C4-2B (cell line): ENCODE results near the gene FAM174C.

Experiments
- H3K27ac ChIP-seq: fragments of 450-650 bp; 2 replicates; pipeline ENCODE4 v1.5.1; 2017
- ZFX ChIP-seq: fragments of 450-650 bp; IDR thresholded peaks from 2 replicates; pipeline ENCODE4 v1.6.1; 2017
- TF ChIP-seq, protein P1 (sequence below): fragments of 450-650 bp; conservative IDR thresholded peaks from 2 replicates; pipeline ENCODE4 v1.5.1; 2017; ENCODE audit warnings: mild to moderate bottlenecking

Gene FAM174C

DNA sequence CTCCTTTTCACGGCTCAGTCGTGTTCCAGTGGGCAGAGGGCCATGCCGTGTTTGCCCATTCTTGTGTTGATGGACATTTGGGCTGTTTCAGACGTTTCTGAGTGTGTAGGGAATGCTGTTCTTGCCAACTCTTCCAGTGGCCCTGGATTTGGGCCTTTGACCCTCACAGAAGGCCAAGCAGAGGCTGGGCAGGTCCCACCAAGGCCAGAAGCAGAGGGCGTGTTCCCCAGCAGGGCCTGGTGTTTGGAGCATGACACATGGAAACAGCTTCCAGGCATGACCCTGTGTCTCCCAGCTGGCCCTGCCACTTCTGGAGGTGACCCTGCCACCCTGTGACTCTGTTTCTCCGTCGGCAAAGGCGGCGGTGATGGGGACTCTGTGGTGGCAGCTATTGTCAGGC is 46.2 kb downstream of the FAM174C start:
- TF ChIP-seq ZFX: no peak
- TF ChIP-seq, protein P1, sequence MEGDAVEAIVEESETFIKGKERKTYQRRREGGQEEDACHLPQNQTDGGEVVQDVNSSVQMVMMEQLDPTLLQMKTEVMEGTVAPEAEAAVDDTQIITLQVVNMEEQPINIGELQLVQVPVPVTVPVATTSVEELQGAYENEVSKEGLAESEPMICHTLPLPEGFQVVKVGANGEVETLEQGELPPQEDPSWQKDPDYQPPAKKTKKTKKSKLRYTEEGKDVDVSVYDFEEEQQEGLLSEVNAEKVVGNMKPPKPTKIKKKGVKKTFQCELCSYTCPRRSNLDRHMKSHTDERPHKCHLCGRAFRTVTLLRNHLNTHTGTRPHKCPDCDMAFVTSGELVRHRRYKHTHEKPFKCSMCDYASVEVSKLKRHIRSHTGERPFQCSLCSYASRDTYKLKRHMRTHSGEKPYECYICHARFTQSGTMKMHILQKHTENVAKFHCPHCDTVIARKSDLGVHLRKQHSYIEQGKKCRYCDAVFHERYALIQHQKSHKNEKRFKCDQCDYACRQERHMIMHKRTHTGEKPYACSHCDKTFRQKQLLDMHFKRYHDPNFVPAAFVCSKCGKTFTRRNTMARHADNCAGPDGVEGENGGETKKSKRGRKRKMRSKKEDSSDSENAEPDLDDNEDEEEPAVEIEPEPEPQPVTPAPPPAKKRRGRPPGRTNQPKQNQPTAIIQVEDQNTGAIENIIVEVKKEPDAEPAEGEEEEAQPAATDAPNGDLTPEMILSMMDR: no peak
- H3K27ac ChIP-seq: no peak overlapping the region

DNA sequence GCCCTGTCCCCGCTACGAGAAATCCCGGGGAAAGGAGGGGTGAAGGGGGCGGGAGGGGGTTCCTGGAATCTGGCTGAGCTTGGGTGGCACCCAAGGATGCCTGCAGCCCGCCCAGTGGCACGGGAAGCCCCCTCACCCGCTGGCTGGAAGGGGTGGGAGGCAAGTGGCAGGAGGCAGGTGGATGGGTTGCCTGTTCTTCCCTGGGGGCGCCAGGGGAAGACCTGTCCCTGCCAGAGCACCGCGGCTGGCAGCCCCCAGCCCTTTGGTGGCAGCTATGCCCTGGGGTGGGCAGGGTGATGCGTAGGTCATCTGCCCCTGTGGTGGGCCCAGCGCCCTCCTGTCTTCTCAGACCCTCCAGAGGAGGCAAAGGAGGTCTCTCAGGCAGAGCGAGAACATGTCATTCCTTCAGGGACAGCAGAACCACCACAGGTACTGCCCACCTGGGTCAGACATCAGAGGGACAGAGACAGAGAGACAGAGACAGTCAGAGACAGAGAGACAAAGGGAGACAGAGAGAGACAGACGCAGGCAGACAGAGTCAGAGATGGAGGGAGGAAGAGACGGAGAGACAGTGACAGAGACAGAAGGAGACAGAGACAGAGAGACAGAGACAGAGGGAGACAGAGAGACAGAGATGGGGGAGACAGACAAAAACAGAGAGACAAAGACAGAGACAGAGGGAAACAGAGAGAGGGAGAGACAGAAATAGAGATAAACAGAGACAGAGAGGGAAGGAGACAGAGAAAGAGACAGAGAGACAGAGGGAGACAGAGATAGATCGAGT is 47.1 kb downstream of the FAM174C start:
- H3K27ac ChIP-seq: no peak overlapping the region

DNA sequence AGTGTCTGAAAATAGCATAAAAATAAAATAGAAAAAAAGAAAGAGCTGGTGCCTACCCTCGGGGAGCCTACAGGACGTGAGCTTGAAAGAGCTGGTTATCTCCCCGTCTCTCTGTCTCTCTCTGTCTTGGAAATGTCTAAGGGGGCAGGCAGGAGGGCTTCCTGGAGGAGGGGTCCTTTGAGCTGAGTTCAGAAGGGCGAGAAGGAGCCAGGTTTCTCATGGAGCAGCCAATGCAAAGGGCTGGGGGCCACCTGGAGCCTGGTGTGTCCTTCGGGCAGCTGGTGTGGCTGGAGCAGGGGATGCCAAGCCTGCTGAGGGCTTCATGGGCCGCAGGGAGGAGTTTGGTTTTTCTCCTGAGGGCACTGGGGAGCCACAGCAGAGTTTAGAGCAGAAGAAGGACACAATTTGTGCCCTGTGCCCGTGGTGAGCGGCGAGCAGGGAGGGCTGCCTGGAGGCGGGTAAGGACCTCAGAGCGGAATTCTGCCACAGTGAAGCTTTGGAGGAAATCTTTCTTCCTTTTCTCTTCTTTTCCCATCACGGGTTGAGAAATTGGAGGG is 49.0 kb downstream of the FAM174C start:
- no peak overlapping the region for H3K27ac ChIP-seq
- TF ChIP-seq ZFX: no peak
- TF ChIP-seq, protein P1: no peak

More for the DNA sequence above, 47.1 kb downstream of the FAM174C start:
- TF ChIP-seq ZFX: no peak
- TF ChIP-seq, protein P1: no peak

DNA sequence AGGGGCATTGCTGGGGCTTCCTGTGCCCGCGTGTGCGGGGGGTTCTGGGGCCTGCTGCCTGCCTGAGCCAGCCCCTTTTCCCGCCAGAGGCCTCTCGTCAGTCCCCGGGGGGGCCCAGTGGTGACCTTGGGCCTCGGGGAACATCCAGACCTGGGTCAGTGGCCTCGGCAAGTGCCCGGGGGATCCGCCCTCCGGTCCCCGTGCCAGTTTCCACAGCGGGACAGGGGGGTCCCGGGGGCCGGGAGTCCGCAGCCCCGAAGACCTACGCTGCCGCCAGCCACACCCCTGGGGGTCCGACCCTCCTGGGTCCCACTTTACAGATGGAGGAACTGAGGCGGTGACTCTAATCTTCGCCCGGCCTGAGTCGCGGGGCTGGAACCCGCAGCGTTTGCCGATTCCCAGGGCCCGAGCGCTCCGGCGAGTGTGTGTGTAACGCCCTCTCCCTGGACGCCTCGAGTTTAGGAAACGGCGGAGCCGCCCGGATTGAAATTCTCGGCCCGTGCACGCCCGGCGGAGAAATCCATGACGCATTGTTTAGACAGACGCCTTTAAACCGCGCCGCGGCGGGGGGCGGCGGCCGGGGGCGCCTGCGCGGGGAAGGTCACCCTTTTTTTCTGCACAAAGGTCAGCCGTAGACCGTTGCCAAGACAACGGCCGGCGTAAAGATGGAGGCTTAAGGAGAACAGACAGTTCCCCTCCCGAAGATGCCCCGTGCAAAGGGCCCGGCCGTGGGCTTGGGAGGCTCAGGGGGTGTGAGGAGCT is 49.7 kb downstream of the FAM174C start:
- TF ChIP-seq, protein P1: no peak
- TF ChIP-seq ZFX: no peak

DNA sequence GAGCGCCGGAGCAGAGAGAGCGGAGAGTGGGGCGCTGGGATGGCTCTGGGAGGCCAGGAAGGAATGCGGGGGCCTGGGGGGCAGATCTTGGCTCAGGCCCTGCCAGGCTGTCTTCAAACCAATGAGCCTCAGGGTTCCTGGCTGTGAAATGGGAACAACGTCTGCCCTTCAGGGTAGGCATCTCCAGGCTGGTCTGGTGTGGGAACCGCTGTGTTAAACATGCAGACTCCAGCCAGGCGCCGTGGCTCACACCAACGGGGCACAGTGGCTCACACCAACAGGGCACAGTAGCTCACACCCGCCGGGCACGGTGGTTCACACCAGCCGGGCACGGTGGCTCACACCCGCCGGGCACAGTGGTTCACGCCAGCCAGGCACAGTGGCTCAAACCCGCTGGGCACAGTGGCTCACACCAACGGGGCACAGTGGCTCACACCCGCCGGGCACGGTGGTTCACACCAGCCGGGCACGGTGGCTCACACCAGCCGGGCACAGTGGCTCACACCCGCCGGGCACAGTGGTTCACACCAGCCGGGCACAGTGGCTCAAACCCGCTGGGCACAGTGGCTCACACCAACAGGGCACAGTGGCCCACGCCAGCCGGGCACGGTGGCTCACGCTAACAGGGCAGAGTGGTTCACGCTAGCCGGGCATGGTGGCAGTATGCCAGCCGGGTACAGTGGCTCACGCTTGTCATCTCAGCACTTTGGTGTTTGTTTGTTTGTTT is 50.4 kb downstream of the FAM174C start:
- H3K27ac ChIP-seq: no peak overlapping the region
- TF ChIP-seq, protein P1: no peak
- no peak for TF ChIP-seq ZFX

More for the DNA sequence above, 49.7 kb downstream of the FAM174C start:
- no peak overlapping the region for H3K27ac ChIP-seq

DNA sequence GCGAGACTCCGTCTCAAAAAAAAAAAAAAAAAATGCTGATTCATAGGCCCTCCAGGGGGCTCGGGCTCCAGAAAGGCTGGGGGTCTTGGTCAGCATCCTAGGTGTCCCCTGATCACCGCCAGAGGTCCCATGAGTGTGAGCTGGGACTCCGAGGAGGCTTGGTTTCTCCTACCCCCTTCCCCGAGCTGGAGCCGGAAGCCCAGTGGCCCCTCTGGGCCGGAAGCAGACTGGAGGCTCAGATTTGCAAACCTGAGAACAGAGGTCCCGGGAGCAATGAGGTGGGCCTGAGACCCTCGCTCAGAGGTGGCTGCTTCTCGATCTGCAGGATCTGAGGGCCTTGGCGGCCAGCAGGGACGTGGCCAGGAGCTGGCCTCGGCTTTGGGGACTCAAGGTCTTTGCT is 51.8 kb downstream of the FAM174C start:
- H3K27ac ChIP-seq: no peak overlapping the region
- TF ChIP-seq, protein P1: no peak
- no peak for TF ChIP-seq ZFX
